Right renal cortex interstitium (tissue), 3 donors: ENCODE measurements around the gene FNTB. TPM values are rescaled to one million over a fixed set of nuclear protein-coding genes. Genes with fewer than 3 reads are reported as not detected.

Experiments used
- DNase-seq, 3 donors: peaks; one replicate each; pipeline ENCODE4 v3.0.0-alpha.2; 2013; ENCODE audit warnings: low read depth in 3 of 3, low spot score in 2 of 3
- polyA plus RNA-seq, 3 donors: library from polyadenylated mRNA; unstranded; fragments of 120-200 nt; gene quantifications; one replicate each; pipeline ENCODE4 v1.2.1, GENCODE V29; 2013; ENCODE audit not compliant: insufficient read length in 3 of 3

The FNTB gene
- polyA plus RNA-seq, 3 donors, result 27.2 to 33.4 (median 28.4) TPM

- no peak for DNase-seq
These were observed 57.3 kb downstream of the FNTB start for GRCh38 chr14:65043893-65044595.

GRCh38 chr14:65044596-65044959, 57.9 kb downstream of the FNTB start:
- DNase-seq, result no peak

GRCh38 chr14:65045006-65045405, 58.3 kb downstream of the FNTB start:
- DNase-seq, result no peak

- DNase-seq, result no peak
These were observed 59.0 kb downstream of the FNTB start for GRCh38 chr14:65045709-65046108.

- no peak for DNase-seq
These were observed 66.1 kb downstream of the FNTB start for GRCh38 chr14:65052832-65053231.

- DNase-seq, result no peak
These were observed 66.8 kb downstream of the FNTB start for GRCh38 chr14:65053466-65053865.

GRCh38 chr14:65054471-65055085, 67.9 kb downstream of the FNTB start:
- no peak for DNase-seq

- no peak for DNase-seq
These were observed 71.0 kb downstream of the FNTB start for GRCh38 chr14:65057695-65058094.

GRCh38 chr14:65062096-65063075, 75.7 kb downstream of the FNTB start:
- no peak for DNase-seq

GRCh38 chr14:65065719-65066118, 79.0 kb downstream of the FNTB start:
- DNase-seq, result no peak

- DNase-seq, result no peak
These were observed 83.2 kb downstream of the FNTB start for GRCh38 chr14:65069874-65070413.

- DNase-seq, result no peak
These were observed 83.8 kb downstream of the FNTB start for GRCh38 chr14:65070471-65070976.

- DNase-seq, result no peak
These were observed 84.8 kb downstream of the FNTB start for GRCh38 chr14:65071544-65071943.

GRCh38 chr14:65072256-65072655, 85.6 kb downstream of the FNTB start:
- no peak for DNase-seq

- DNase-seq, result no peak
These were observed 86.2 kb downstream of the FNTB start for GRCh38 chr14:65072937-65073336.

- no peak for DNase-seq
These were observed 87.0 kb downstream of the FNTB start for GRCh38 chr14:65073605-65074201.

GRCh38 chr14:65074449-65075150, 87.9 kb downstream of the FNTB start:
- DNase-seq, result no peak

GRCh38 chr14:65075628-65076325, 89.1 kb downstream of the FNTB start:
- DNase-seq, result no peak

GRCh38 chr14:65077318-65077717, 90.6 kb downstream of the FNTB start:
- no peak for DNase-seq
